Dendritic cell treated with granulocyte-macrophage colony-stimulating factor and Interleukin-4, amounts not matched to agents 40 ng/mL and 50 ng/mL, for 4 days (primary cell): ENCODE results near the gene DGUOK.
A peak's percentile ranks its signal among the peaks of the same experiment; 100 is the strongest.

Experiments
- H3K27ac Mint-ChIP-seq: one replicate; pipeline ENCODE4 v1.8.0; 2022; ENCODE audit warnings: mild to moderate bottlenecking, mixed read lengths
- H3K27me3 Mint-ChIP-seq: one replicate; pipeline ENCODE4 v1.8.0; 2022; ENCODE audit warnings: mild to moderate bottlenecking, mixed read lengths
- H3K36me3 Mint-ChIP-seq: one replicate; pipeline ENCODE4 v1.8.0; 2022; ENCODE audit warnings: low read depth, mixed read lengths
- H3K4me1 Mint-ChIP-seq: one replicate; pipeline ENCODE4 v1.8.0; 2022; ENCODE audit warnings: low read depth, mixed read lengths
- H3K4me3 Mint-ChIP-seq: one replicate; pipeline ENCODE4 v1.8.0; 2022; ENCODE audit warnings: mild to moderate bottlenecking, moderate library complexity, mixed read lengths
- H3K9me3 Mint-ChIP-seq: one replicate; pipeline ENCODE4 v1.8.0; 2022; ENCODE audit warnings: mixed read lengths
- intact Hi-C: fragments of 100-400 bp; cut with micrococcal nuclease; formaldehyde crosslinking; loops from one replicate; pipeline ENCODE4 v1.15.0; 2022

The DGUOK gene

GRCh38 chr2:73990531-73990930, 63.9 kb downstream of the DGUOK start:
- Mint-ChIP-seq H3K4me3 (peak overlapping the region; percentile 14), H3K36me3 (peaks cover 100% of the 10 kb centered on the region)

GRCh38 chr2:73992036-73992435, 65.4 kb downstream of the DGUOK start:
- Mint-ChIP-seq H3K4me3 (no peak overlapping the region), H3K36me3 (peaks cover 100% of the 10 kb centered on the region), H3K27me3 (no peaks in the 10 kb centered on the region), H3K27ac (no peak overlapping the region), H3K9me3 (no peaks in the 10 kb centered on the region), H3K4me1 (peaks cover 96% of the 10 kb centered on the region)
- intact Hi-C loops = no loop called here

More at GRCh38 chr2:73990531-73990930, 63.9 kb downstream of the DGUOK start:
- no peak overlapping the region for H3K27ac Mint-ChIP-seq
- H3K4me1 Mint-ChIP-seq = peaks cover 95% of the 10 kb centered on the region
- intact Hi-C loops = no loop called here
- no peaks in the 10 kb centered on the region for H3K27me3 Mint-ChIP-seq
- H3K9me3 Mint-ChIP-seq = no peaks in the 10 kb centered on the region

- Mint-ChIP-seq H3K9me3 (no peaks in the 10 kb centered on the region), H3K36me3 (peaks cover 100% of the 10 kb centered on the region), H3K27me3 (no peaks in the 10 kb centered on the region), H3K4me3 (peak overlapping the region; percentile 18), H3K4me1 (peaks cover 96% of the 10 kb centered on the region), H3K27ac (peak overlapping the region; percentile 67)
- intact Hi-C loops = no loop called here
These were observed 66.7 kb downstream of the DGUOK start for GRCh38 chr2:73993376-73993775.

- Mint-ChIP-seq H3K27me3 (no peaks in the 10 kb centered on the region), H3K4me1 (peaks cover 96% of the 10 kb centered on the region), H3K4me3 (peak overlapping the region; percentile 38), H3K27ac (peak overlapping the region; percentile 67), H3K9me3 (no peaks in the 10 kb centered on the region), H3K36me3 (peaks cover 100% of the 10 kb centered on the region)
- intact Hi-C loops = no loop called here
These were observed 67.1 kb downstream of the DGUOK start for GRCh38 chr2:73993778-73994177.

GRCh38 chr2:73994178-73994831, 67.6 kb downstream of the DGUOK start:
- Mint-ChIP-seq H3K36me3 (peaks cover 100% of the 10 kb centered on the region), H3K27ac (peak overlapping the region; percentile 67), H3K9me3 (no peaks in the 10 kb centered on the region), H3K4me3 (peak overlapping the region; percentile 39), H3K27me3 (no peaks in the 10 kb centered on the region), H3K4me1 (peaks cover 96% of the 10 kb centered on the region)
- intact Hi-C loops = no loop called here

- intact Hi-C loops = no loop called here
- H3K9me3 Mint-ChIP-seq = no peaks in the 10 kb centered on the region
- H3K4me3 Mint-ChIP-seq = no peak overlapping the region
- H3K4me1 Mint-ChIP-seq = peaks cover 96% of the 10 kb centered on the region
- no peak overlapping the region for H3K27ac Mint-ChIP-seq
- no peaks in the 10 kb centered on the region for H3K27me3 Mint-ChIP-seq
- peaks cover 100% of the 10 kb centered on the region for H3K36me3 Mint-ChIP-seq
These were observed 69.1 kb downstream of the DGUOK start for GRCh38 chr2:73995810-73996209.

- Mint-ChIP-seq H3K4me1 (peaks cover 96% of the 10 kb centered on the region), H3K27me3 (no peaks in the 10 kb centered on the region), H3K4me3 (no peak overlapping the region), H3K9me3 (no peaks in the 10 kb centered on the region), H3K27ac (no peak overlapping the region), H3K36me3 (peaks cover 97% of the 10 kb centered on the region)
- intact Hi-C loops = no loop called here
These were observed 71.1 kb downstream of the DGUOK start for GRCh38 chr2:73997813-73998212.

GRCh38 chr2:73998451-73998850, 71.8 kb downstream of the DGUOK start:
- Mint-ChIP-seq H3K4me1 (peaks cover 96% of the 10 kb centered on the region), H3K9me3 (no peaks in the 10 kb centered on the region), H3K4me3 (no peak overlapping the region), H3K36me3 (peaks cover 97% of the 10 kb centered on the region), H3K27ac (no peak overlapping the region), H3K27me3 (no peaks in the 10 kb centered on the region)
- intact Hi-C loops = no loop called here

- Mint-ChIP-seq H3K27ac (no peak overlapping the region), H3K4me3 (no peak overlapping the region), H3K27me3 (no peaks in the 10 kb centered on the region), H3K4me1 (peaks cover 96% of the 10 kb centered on the region), H3K36me3 (peaks cover 97% of the 10 kb centered on the region), H3K9me3 (no peaks in the 10 kb centered on the region)
- intact Hi-C loops = no loop called here
These were observed 72.3 kb downstream of the DGUOK start for GRCh38 chr2:73998933-73999332.

- Mint-ChIP-seq H3K27me3 (no peaks in the 10 kb centered on the region), H3K4me1 (peaks cover 96% of the 10 kb centered on the region), H3K9me3 (no peaks in the 10 kb centered on the region), H3K4me3 (peak overlapping the region; percentile 27), H3K36me3 (peaks cover 97% of the 10 kb centered on the region), H3K27ac (peak overlapping the region; percentile 18)
- intact Hi-C loops = loop anchor here (5.0 kb wide), 1 partner anchor 37 kb away; no protein-coding TSS in a partner anchor
These were observed 73.4 kb downstream of the DGUOK start for GRCh38 chr2:73999881-74000597.

GRCh38 chr2:74000666-74001065, 74.0 kb downstream of the DGUOK start:
- intact Hi-C loops = loop anchor here (5.0 kb wide), 1 partner anchor 37 kb away; no protein-coding TSS in a partner anchor

GRCh38 chr2:74001121-74001520, 74.4 kb downstream of the DGUOK start:
- Mint-ChIP-seq H3K36me3 (peaks cover 97% of the 10 kb centered on the region), H3K9me3 (no peaks in the 10 kb centered on the region), H3K27ac (no peak overlapping the region), H3K4me1 (peaks cover 96% of the 10 kb centered on the region), H3K27me3 (no peaks in the 10 kb centered on the region), H3K4me3 (peak overlapping the region; percentile 65)
- intact Hi-C loops = loop anchor here (5.0 kb wide), 1 partner anchor 36 kb away; no protein-coding TSS in a partner anchor

More at GRCh38 chr2:74000666-74001065, 74.0 kb downstream of the DGUOK start:
- H3K36me3 Mint-ChIP-seq = peaks cover 97% of the 10 kb centered on the region
- H3K4me1 Mint-ChIP-seq = peaks cover 96% of the 10 kb centered on the region
- no peaks in the 10 kb centered on the region for H3K27me3 Mint-ChIP-seq
- H3K27ac Mint-ChIP-seq = no peak overlapping the region
- no peaks in the 10 kb centered on the region for H3K9me3 Mint-ChIP-seq
- peak overlapping the region; percentile 65 for H3K4me3 Mint-ChIP-seq

GRCh38 chr2:74001781-74002504, 75.3 kb downstream of the DGUOK start:
- Mint-ChIP-seq H3K4me1 (peaks cover 96% of the 10 kb centered on the region), H3K27me3 (no peaks in the 10 kb centered on the region), H3K27ac (peak overlapping the region; percentile 33), H3K4me3 (peak overlapping the region; percentile 65), H3K36me3 (peaks cover 97% of the 10 kb centered on the region), H3K9me3 (no peaks in the 10 kb centered on the region)
- intact Hi-C loops = loop anchor here (5.0 kb wide), 1 partner anchor 35 kb away; no protein-coding TSS in a partner anchor
